Endothelial cell of umbilical vein (primary cell): ENCODE data around the gene ARFGAP3. TPM values are rescaled to one million over a fixed set of nuclear protein-coding genes. Genes with fewer than 3 reads are reported as not detected.

Experiments used
- Bru-seq: library from RNA; stranded (reverse); fragments of 400-500 nt; gene quantifications from one replicate; lab custom pipeline; 2021; lab: Mats Ljungman, UMichigan
- BruChase-seq, 2 experiments: library from RNA; stranded (reverse); fragments of 400-500 nt; gene quantifications; one replicate each; lab custom pipeline; 2021; lab: Mats Ljungman, UMichigan
- BruUV-seq: library from RNA; stranded (reverse); fragments of 400-500 nt; replicated peaks from 2 replicates; lab custom pipeline; 2021; lab: Mats Ljungman, UMichigan
- CTCF ChIA-PET: fragments of 300-600, 350-600 bp; sonication (Branson Sonifier 250); formaldehyde crosslinking; loops from one replicate; lab custom pipeline; 2021; ENCODE audit warnings: antibody characterized with exemption, inconsistent platforms; lab: Charles Lee
- POLR2A ChIA-PET: fragments of 300-600, 350-600 bp; sonication (Branson Sonifier 250); formaldehyde crosslinking; loops from one replicate; lab custom pipeline; 2021; ENCODE audit warnings: antibody characterized with exemption, inconsistent platforms; lab: Charles Lee
- DNase-seq: peaks from one replicate; pipeline ENCODE4 v3.0.0-alpha.2; 2011; ENCODE audit warnings: low read depth, low spot score
- FAIRE-seq: peaks from 2 replicates; lab custom pipeline; 2011; peaks lifted over from hg19 to GRCh38; lab: Jason Lieb, UNC
- H2AFZ ChIP-seq: 2 replicates; pipeline ENCODE4 v1.6.0; 2012; ENCODE audit warnings: low read depth, low read length, control low read depth, inconsistent platforms
- H3K27ac ChIP-seq: 2 replicates; pipeline ENCODE4 v1.5.1; 2011; ENCODE audit warnings: low read depth, mild to moderate bottlenecking, control low read depth, low read length, moderate library complexity; ENCODE audit not compliant: insufficient read depth
- H3K27me3 ChIP-seq, 2 experiments: 2 replicates each; pipeline versions ENCODE4 v1.6.0 to v1.6.1; 2011; ENCODE audit warnings: low read length in 2 of 2, mixed read lengths in 1 of 2; ENCODE audit not compliant: control insufficient read depth in 2 of 2, insufficient read depth in 2 of 2
- H3K36me3 ChIP-seq, 2 experiments: 2 replicates in 1 of 2; 3 replicates in 1 of 2; pipeline ENCODE4 v1.5.1; 2011; ENCODE audit warnings: low read length in 2 of 2, mild to moderate bottlenecking in 1 of 2, moderate library complexity in 1 of 2; ENCODE audit not compliant: control insufficient read depth in 2 of 2, insufficient read depth in 2 of 2; ENCODE audit errors: extremely low read depth in 1 of 2
- H3K4me1 ChIP-seq: 3 replicates; pipeline ENCODE4 v1.5.1; 2011; ENCODE audit warnings: mild to moderate bottlenecking, low read length; ENCODE audit not compliant: control insufficient read depth, insufficient read depth; ENCODE audit errors: extremely low read depth
- H3K4me2 ChIP-seq: 2 replicates; pipeline ENCODE4 v1.6.1; 2011; ENCODE audit warnings: low read length, control low read depth, mixed read lengths; ENCODE audit not compliant: insufficient read depth
- H3K4me3 ChIP-seq, 3 experiments: fragments of 200-600 bp in 1 of 3; sonication (generic), shearing (Covaris generic) in 1 of 3; replicated peaks in 1 of 3; 2 replicates each; pipeline ENCODE4 v1.5.1; 2011 to 2016; ENCODE audit warnings: control low read depth in 3 of 3, low read length in 3 of 3, mild to moderate bottlenecking in 2 of 3, inconsistent platforms in 1 of 3, low read depth in 1 of 3, moderate library complexity in 1 of 3; ENCODE audit not compliant: insufficient read depth in 1 of 3
- H3K79me2 ChIP-seq: 2 replicates; pipeline ENCODE4 v1.6.0; 2012; ENCODE audit warnings: low read length, inconsistent platforms; ENCODE audit not compliant: control insufficient read depth, insufficient read depth
- H3K9ac ChIP-seq: replicated peaks from 2 replicates; pipeline ENCODE3; 2011; ENCODE audit warnings: low read length, control low read depth; ENCODE audit not compliant: insufficient read depth; ENCODE audit errors: extremely low read depth
- H3K9me1 ChIP-seq: replicated peaks from 3 replicates; pipeline ENCODE4 v1.6.0; 2011; ENCODE audit warnings: mild to moderate bottlenecking, low read length; ENCODE audit not compliant: control insufficient read depth, insufficient read depth; ENCODE audit errors: extremely low read depth
- H3K9me3 ChIP-seq: replicated peaks from 2 replicates; pipeline ENCODE4 v1.5.1; 2012; ENCODE audit warnings: low read length, inconsistent platforms; ENCODE audit not compliant: control insufficient read depth, insufficient read depth
- H4K20me1 ChIP-seq: replicated peaks from 2 replicates; pipeline ENCODE3; 2011; ENCODE audit warnings: mild to moderate bottlenecking, low read length; ENCODE audit not compliant: control insufficient read depth, insufficient read depth; ENCODE audit errors: extremely low read depth
- JUN ChIP-seq: IDR thresholded peaks from 2 replicates; pipeline ENCODE4 v1.6.1; 2011; ENCODE audit warnings: borderline replicate concordance, low read depth; ENCODE audit not compliant: insufficient read length, insufficient read depth
- POLR2A ChIP-seq: IDR thresholded peaks from 2 replicates; pipeline ENCODE4 v1.6.1; 2012; ENCODE audit warnings: low read depth, mild to moderate bottlenecking, control low read depth, low read length
- POLR2AphosphoS5 ChIP-seq: IDR thresholded peaks from 2 replicates; pipeline ENCODE4 v1.6.1; 2012; ENCODE audit warnings: low read depth, mild to moderate bottlenecking, control low read depth, low read length, moderate library complexity; ENCODE audit not compliant: insufficient read depth
- dilution Hi-C: fragments of 300-500 bp; cut with MboI; formaldehyde crosslinking; loops from one replicate; pipeline ENCODE4 v1.15.0; 2019; ENCODE audit warnings: low sequenced_read_pairs; ENCODE audit not compliant: extremely low pct_ligation_motif_present
- intact Hi-C: fragments of 100-400 bp; cut with micrococcal nuclease; formaldehyde crosslinking; loops from one replicate; pipeline ENCODE4 v1.10.0; 2022
- long read RNA-seq: library from polyadenylated mRNA; stranded (forward); transcript quantifications from one replicate; pipeline ENCODE4 v2.0.0, GENCODE V29; 2021
- polyA minus RNA-seq, 3 experiments: library from RNA; depleted of rRNA, polyadenylated mRNA; stranded (reverse); fragments of >200 nt; gene quantifications; 1 replicate in 1 of 3; 2 replicates in 2 of 3; pipeline ENCODE4 v1.2.3, GENCODE V29; 2011
- polyA plus RNA-seq, 4 experiments: library from polyadenylated mRNA; depleted of rRNA in 3 of 4; stranded (reverse) in 3 of 4; unstranded in 1 of 4; fragments of >200 nt; gene quantifications; 2 replicates each; pipeline versions ENCODE4 v1.2.1 to v1.2.3, GENCODE V29; 2011 to 2012; ENCODE audit warnings: missing spikeins in 1 of 4
- total RNA-seq: library from RNA; stranded (reverse); gene quantifications from 2 replicates; pipeline ENCODE4 v1.2.3, GENCODE V29; 2021
- TF ChIP-seq, protein P1 (sequence below): IDR thresholded peaks from 2 replicates; pipeline ENCODE4 v1.6.1; 2011; ENCODE audit not compliant: insufficient read depth, insufficient read length

ARFGAP3 gene, protein sequence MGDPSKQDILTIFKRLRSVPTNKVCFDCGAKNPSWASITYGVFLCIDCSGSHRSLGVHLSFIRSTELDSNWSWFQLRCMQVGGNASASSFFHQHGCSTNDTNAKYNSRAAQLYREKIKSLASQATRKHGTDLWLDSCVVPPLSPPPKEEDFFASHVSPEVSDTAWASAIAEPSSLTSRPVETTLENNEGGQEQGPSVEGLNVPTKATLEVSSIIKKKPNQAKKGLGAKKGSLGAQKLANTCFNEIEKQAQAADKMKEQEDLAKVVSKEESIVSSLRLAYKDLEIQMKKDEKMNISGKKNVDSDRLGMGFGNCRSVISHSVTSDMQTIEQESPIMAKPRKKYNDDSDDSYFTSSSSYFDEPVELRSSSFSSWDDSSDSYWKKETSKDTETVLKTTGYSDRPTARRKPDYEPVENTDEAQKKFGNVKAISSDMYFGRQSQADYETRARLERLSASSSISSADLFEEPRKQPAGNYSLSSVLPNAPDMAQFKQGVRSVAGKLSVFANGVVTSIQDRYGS
- total RNA-seq (33.4 and 40.2 TPM in 2 replicates), polyA plus RNA-seq (23.6 and 29.1 TPM in 2 replicates), polyA minus RNA-seq (37.5 and 39.3 TPM in 2 replicates), Bru-seq, nascent RNA (percentile 75 among the genes with signal in this experiment), BruChase-seq, experiment 1, labeled RNA remaining after a 6-hour chase (percentile 77 among the genes with signal in this experiment), BruChase-seq, experiment 2, labeled RNA remaining after a 2-hour chase (percentile 71 among the genes with signal in this experiment)
- 23.4 and 26.7 TPM in 2 replicates for polyA plus RNA-seq (2011; cell fraction: cytosol; rRNA removed)
- polyA plus RNA-seq (2011; cell fraction: nucleus; rRNA removed) = 37.7 and 42.1 TPM in 2 replicates
- 26.1 and 27.9 TPM in 2 replicates for polyA plus RNA-seq (2012)
- polyA minus RNA-seq (2011; cell fraction: cytosol; rRNA and poly(A)+ RNA removed) = 10.3 TPM
- 26.4 and 28.7 TPM in 2 replicates for polyA minus RNA-seq (2011; cell fraction: nucleus; rRNA and poly(A)+ RNA removed)
- long read RNA-seq, transcript ARFGAP3-201 (16 exons, 2,857 nt) = major isoform, 93 of 139 reads
- long read RNA-seq, partial matches to known transcripts = 4 of 139 reads
- long read RNA-seq, other reads (novel, unspliced or antisense) = 42 of 139 reads

DNA sequence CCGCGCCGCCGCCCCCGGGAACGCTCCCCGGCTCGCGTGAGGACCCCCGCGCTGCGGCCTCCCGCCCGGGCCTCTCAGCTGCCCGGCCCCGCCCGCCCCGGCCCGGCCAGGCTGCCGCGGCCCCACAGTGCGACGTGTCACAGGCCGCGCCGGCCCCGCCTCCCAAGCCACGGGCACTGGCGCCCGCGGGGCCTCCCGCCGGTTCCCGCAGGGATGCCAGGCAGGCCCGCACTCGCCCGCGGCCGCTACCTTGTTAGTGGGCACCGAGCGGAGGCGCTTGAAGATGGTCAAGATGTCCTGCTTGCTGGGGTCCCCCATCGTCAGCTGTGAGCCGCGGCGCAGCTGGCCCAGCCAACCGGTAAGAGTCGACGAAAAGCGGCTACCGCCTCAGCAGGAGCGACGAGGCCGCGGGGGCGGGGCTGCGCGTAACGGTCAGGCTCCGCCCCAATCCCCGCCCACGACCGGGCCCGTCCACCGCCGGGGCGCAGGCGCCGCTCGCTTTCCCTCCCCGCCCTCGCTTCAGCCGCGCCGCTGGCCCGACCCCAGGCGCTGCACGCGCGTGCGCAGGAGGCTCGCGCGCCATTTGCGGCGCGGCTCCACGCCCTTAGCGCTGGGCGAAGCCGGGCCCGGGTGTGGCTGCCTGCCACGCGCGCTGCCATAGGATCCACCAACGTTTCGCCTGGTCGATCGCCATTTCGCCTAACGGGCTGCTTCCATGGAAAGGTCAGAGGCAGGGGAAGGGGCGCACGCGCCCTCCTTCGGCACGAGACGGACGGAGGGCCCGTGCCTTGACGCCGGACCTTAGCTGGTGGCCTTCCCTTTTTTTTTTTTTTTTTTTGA is at the start of gene ARFGAP3:
Gene ARFGAP3 (minus strand): TSS at position 409 of the 840 bp plus-strand sequence. CDS start 91 bp downstream, at position 318.
- BruUV-seq = no TSS peak
- intact Hi-C loops = loop anchor here (5.0 kb wide), 1 partner anchor 195 kb away; no protein-coding TSS in a partner anchor

More for the DNA sequence above, at the start of gene ARFGAP3:
- Histone ChIP-seq H3K36me3 (no peaks in the 10 kb centered on the region), H2AFZ (peak within 1 kb of the TSS; percentile 82), H3K27ac (peak within 1 kb of the TSS; percentile 89), H4K20me1 (no peaks in the 10 kb centered on the region), H3K9ac (peak within 1 kb of the TSS; percentile 94), H3K9me1 (no peaks in the 10 kb centered on the region), H3K4me3 (peak within 1 kb of the TSS; percentile 61 to 81 (median 65)), H3K4me2 (peak within 1 kb of the TSS; percentile 73), H3K9me3 (no peaks in the 10 kb centered on the region), H3K79me2 (peaks cover 13% of the 10 kb centered on the region), H3K4me1 (peaks cover 2% of the 10 kb centered on the region), H3K27me3 (no peaks in the 10 kb centered on the region)
- dilution Hi-C loops = no loop called here
- CTCF ChIA-PET = interaction anchor here (0.8 to 3.6 kb wide), 9 partner anchors 11 to 233 kb away, joined by 3 to 21 read pairs (median 6); no protein-coding TSS in a partner anchor
- TF ChIP-seq, protein P1, sequence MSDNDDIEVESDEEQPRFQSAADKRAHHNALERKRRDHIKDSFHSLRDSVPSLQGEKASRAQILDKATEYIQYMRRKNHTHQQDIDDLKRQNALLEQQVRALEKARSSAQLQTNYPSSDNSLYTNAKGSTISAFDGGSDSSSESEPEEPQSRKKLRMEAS = peak; percentile 89
- TF ChIP-seq POLR2A (peak; percentile 78), POLR2AphosphoS5 (peak; percentile 91), JUN (no peak)
- POLR2A ChIA-PET = interaction anchor here (0.7 to 1.6 kb wide), 2 partner anchors 13 to 159 kb away, joined by 3 to 5 read pairs; no protein-coding TSS in a partner anchor
- FAIRE-seq (peak; percentile 91), DNase-seq (peak; percentile 94)
